IMR-90 (cell line): Measurements from ENCODE around the gene TAF4. TPM values are rescaled to one million over a fixed set of nuclear protein-coding genes. Genes with fewer than 3 reads are reported as not detected.

Experiments
- ATAC-seq: fragments of 200-7000 bp; cut with Tn5 transposase; 2 replicates; pipeline ENCODE4 v1.9.1; 2020; ENCODE audit warnings: low read depth, mild to moderate bottlenecking, moderate library complexity
- BruUV-seq: library from RNA; stranded (reverse); fragments of 400-500 nt; replicated peaks from 2 replicates; lab custom pipeline; 2021; lab: Mats Ljungman, UMichigan
- CTCF ChIA-PET: fragments of 300-600 bp; formaldehyde crosslinking; extraction: SDS; loops from one replicate; lab custom pipeline; 2021; ENCODE audit warnings: antibody characterized with exemption; lab: Yijun Ruan, JAX
- POLR2A ChIA-PET: fragments of 300-600 bp; sonication (Branson Sonifier 250); formaldehyde crosslinking; loops from one replicate; lab custom pipeline; 2022; ENCODE audit warnings: antibody characterized with exemption; ENCODE audit not compliant: unreplicated experiment; lab: Charles Lee
- DNase-seq: peaks from one replicate; pipeline ENCODE4 v3.0.0; 2013
- H2AFZ ChIP-seq: replicated peaks from 2 replicates; pipeline ENCODE3; 2013; ENCODE audit warnings: low read length, mild to moderate bottlenecking; ENCODE audit not compliant: poor library complexity
- H2AK5ac ChIP-seq: 2 replicates; pipeline ENCODE4 v1.6.1; 2013; ENCODE audit warnings: low read depth, low read length, inconsistent platforms
- H2AK9ac ChIP-seq: replicated peaks from 2 replicates; pipeline ENCODE3; 2013; ENCODE audit warnings: mild to moderate bottlenecking, low read depth, low read length, moderate library complexity; ENCODE audit not compliant: poor library complexity
- H2BK120ac ChIP-seq: 2 replicates; pipeline ENCODE4 v1.6.1; 2013; ENCODE audit warnings: low read depth, low read length, inconsistent platforms
- H2BK15ac ChIP-seq: 3 replicates; pipeline ENCODE4 v1.6.1; 2013; ENCODE audit warnings: low read depth, low read length, inconsistent platforms
- H2BK20ac ChIP-seq: 2 replicates; pipeline ENCODE4 v1.6.1; 2013; ENCODE audit warnings: low read depth, mild to moderate bottlenecking, inconsistent platforms, low read length, moderate library complexity
- H2BK5ac ChIP-seq: 2 replicates; pipeline ENCODE4 v1.6.1; 2013; ENCODE audit warnings: mild to moderate bottlenecking, low read depth, low read length, inconsistent platforms; ENCODE audit not compliant: poor library complexity, severe bottlenecking
- H3K14ac ChIP-seq: replicated peaks from 2 replicates; pipeline ENCODE4 v1.6.1; 2013; ENCODE audit warnings: low read depth, low read length, inconsistent platforms
- H3K18ac ChIP-seq: 2 replicates; pipeline ENCODE4 v1.6.1; 2013; ENCODE audit warnings: low read depth, low read length, control low read depth
- H3K23ac ChIP-seq: 2 replicates; pipeline ENCODE4 v1.6.1; 2013; ENCODE audit warnings: low read depth, low read length, inconsistent platforms
- H3K27ac ChIP-seq: 2 replicates; pipeline ENCODE4 v1.5.1; 2013; ENCODE audit warnings: mild to moderate bottlenecking, control low read depth, low read length; ENCODE audit not compliant: insufficient read depth
- H3K27me3 ChIP-seq: 2 replicates; pipeline ENCODE4 v1.6.1; 2013; ENCODE audit warnings: low read length; ENCODE audit not compliant: control insufficient read depth, insufficient read depth
- H3K36me3 ChIP-seq: 2 replicates; pipeline ENCODE4 v1.6.1; 2013; ENCODE audit warnings: low read length, mixed read lengths; ENCODE audit not compliant: control insufficient read depth, insufficient read depth
- H3K4ac ChIP-seq: 2 replicates; pipeline ENCODE4 v1.6.1; 2013; ENCODE audit warnings: low read depth, low read length, inconsistent platforms
- H3K4me1 ChIP-seq: 2 replicates; pipeline ENCODE4 v1.6.1; 2013; ENCODE audit warnings: low read length, mixed read lengths; ENCODE audit not compliant: control insufficient read depth, insufficient read depth
- H3K4me2 ChIP-seq: 2 replicates; pipeline ENCODE4 v1.6.1; 2013; ENCODE audit warnings: low read depth, mild to moderate bottlenecking, control low read depth, low read length, moderate library complexity
- H3K4me3 ChIP-seq: 2 replicates; pipeline ENCODE4 v1.5.1; 2013; ENCODE audit warnings: low read depth, mild to moderate bottlenecking, control low read depth, low read length, moderate library complexity; ENCODE audit not compliant: insufficient read depth
- H3K56ac ChIP-seq: 2 replicates; pipeline ENCODE4 v1.6.1; 2013; ENCODE audit warnings: low read length, inconsistent platforms; ENCODE audit not compliant: insufficient read depth; ENCODE audit errors: extremely low read depth
- H3K79me1 ChIP-seq, 2 experiments: 2 replicates each; pipeline ENCODE4 v1.6.1; 2013; ENCODE audit warnings: low read length in 2 of 2, inconsistent platforms in 1 of 2, low read depth in 1 of 2
- H3K9ac ChIP-seq: 2 replicates; pipeline ENCODE4 v1.6.1; 2013; ENCODE audit warnings: low read depth, low read length, control low read depth
- H3K9me1 ChIP-seq: 2 replicates; pipeline ENCODE4 v1.6.1; 2013; ENCODE audit warnings: low read length, inconsistent platforms; ENCODE audit not compliant: insufficient read depth
- H3K9me3 ChIP-seq: 2 replicates; pipeline ENCODE4 v1.6.1; 2013; ENCODE audit warnings: low read length; ENCODE audit not compliant: control insufficient read depth, insufficient read depth
- H4K20me1 ChIP-seq: 2 replicates; pipeline ENCODE4 v1.6.1; 2013; ENCODE audit warnings: low read length, inconsistent platforms; ENCODE audit not compliant: insufficient read depth
- H4K5ac ChIP-seq: 2 replicates; pipeline ENCODE4 v1.6.1; 2013; ENCODE audit warnings: mild to moderate bottlenecking, low read depth, low read length, control low read depth
- H4K8ac ChIP-seq, 2 experiments: 2 replicates each; pipeline ENCODE4 v1.6.1; 2013; ENCODE audit warnings: low read depth in 2 of 2, low read length in 2 of 2, control low read depth in 1 of 2, inconsistent platforms in 1 of 2
- H4K91ac ChIP-seq: 2 replicates; pipeline ENCODE4 v1.6.1; 2013; ENCODE audit warnings: low read depth, low read length, inconsistent platforms; ENCODE audit not compliant: insufficient read depth
- BHLHE40 ChIP-seq: fragments of 150-350 bp; IDR thresholded peaks from 2 replicates; pipeline ENCODE4 v1.6.1; 2016; ENCODE audit warnings: mild to moderate bottlenecking, low read depth, low read length
- CEBPB ChIP-seq: IDR thresholded peaks from 2 replicates; pipeline ENCODE4 v1.6.1; 2012; ENCODE audit warnings: low read depth, low read length, improper control_type of control experiment
- CHD1 ChIP-seq: IDR thresholded peaks from 2 replicates; pipeline ENCODE4 v1.6.1; 2012; ENCODE audit warnings: low read depth, low read length, improper control_type of control experiment
- CTCF ChIP-seq: conservative IDR thresholded peaks from 2 replicates; pipeline ENCODE4 v1.5.1; 2012; ENCODE audit warnings: mild to moderate bottlenecking, low read depth, low read length, improper control_type of control experiment
- ELK1 ChIP-seq: fragments of 150-350 bp; IDR thresholded peaks from 2 replicates; pipeline ENCODE4 v1.6.1; 2016; ENCODE audit warnings: low read depth, mild to moderate bottlenecking, low read length, moderate library complexity, borderline replicate concordance
- FOS ChIP-seq: fragments of 150-350 bp; IDR thresholded peaks from 2 replicates; pipeline ENCODE4 v1.6.1; 2016; ENCODE audit warnings: low read depth, low read length
- MAFK ChIP-seq: IDR thresholded peaks from 2 replicates; pipeline ENCODE4 v1.6.1; 2012; ENCODE audit warnings: low read depth, low read length, improper control_type of control experiment
- MAZ ChIP-seq: IDR thresholded peaks from 2 replicates; pipeline ENCODE4 v1.6.1; 2012; ENCODE audit warnings: low read depth, mild to moderate bottlenecking, low read length, improper control_type of control experiment, moderate library complexity, borderline replicate concordance
- MXI1 ChIP-seq: IDR thresholded peaks from 2 replicates; pipeline ENCODE4 v1.6.1; 2012; ENCODE audit warnings: low read depth, mild to moderate bottlenecking, low read length, moderate library complexity, borderline replicate concordance
- NFE2L2 ChIP-seq: fragments of 150-350 bp; IDR thresholded peaks from 2 replicates; pipeline ENCODE4 v1.6.1; 2016; ENCODE audit warnings: low read depth, mild to moderate bottlenecking, low read length
- POLR2A ChIP-seq: IDR thresholded peaks from 2 replicates; pipeline ENCODE4 v1.6.1; 2012; ENCODE audit warnings: mild to moderate bottlenecking, low read depth, low read length
- RAD21 ChIP-seq: IDR thresholded peaks from 2 replicates; pipeline ENCODE4 v1.6.1; 2012; ENCODE audit warnings: low read length, improper control_type of control experiment
- RFX5 ChIP-seq: IDR thresholded peaks from 2 replicates; pipeline ENCODE4 v1.8.0; 2012; ENCODE audit warnings: low read depth, mild to moderate bottlenecking, low read length, moderate library complexity
- SMC3 ChIP-seq: fragments of 150-350 bp; IDR thresholded peaks from 2 replicates; pipeline ENCODE4 v1.6.1; 2016; ENCODE audit warnings: low read depth, mild to moderate bottlenecking, antibody characterized with exemption, low read length, moderate library complexity
- USF2 ChIP-seq: fragments of 150-350 bp; IDR thresholded peaks from 2 replicates; pipeline ENCODE4 v1.6.1; 2017; ENCODE audit warnings: mild to moderate bottlenecking, antibody characterized with exemption, low read length, low read depth
- WGBS, 2 experiments: methylation state at CpG; one replicate each; pipeline versions ENCODE4 v1.1.5 to v1.1.7; 2013; ENCODE audit warnings: missing lambda C conversion rate in 2 of 2; ENCODE audit not compliant: insufficient read length in 1 of 2; ENCODE audit errors: extremely low coverage in 2 of 2; 5-methylcytosine and 5-hydroxymethylcytosine counted together
- dilution Hi-C: fragments of 300-500 bp; cut with HindIII; formaldehyde crosslinking; loops from one replicate; pipeline ENCODE4 v1.14.3; 2018; ENCODE audit warnings: low sequenced_read_pairs; ENCODE audit not compliant: unreplicated experiment
- in situ Hi-C: fragments of 300-500 bp; cut with MboI; formaldehyde crosslinking; loops from 3 replicates; pipeline ENCODE4 v1.14.3; 2019; ENCODE audit warnings: low sequenced_read_pairs, inconsistent platforms, mixed read lengths
- intact Hi-C: fragments of 100-400 bp; cut with micrococcal nuclease; formaldehyde crosslinking; loops from 2 replicates; pipeline ENCODE4 v1.10.0; 2022
- polyA plus RNA-seq, 3 experiments: library from polyadenylated mRNA; depleted of rRNA; stranded (reverse); fragments of >200 nt; gene quantifications; 2 replicates each; pipeline ENCODE4 v1.2.3, GENCODE V29; 2012; ENCODE audit warnings: low replicate concordance in 1 of 3
- total RNA-seq: library from RNA; depleted of rRNA; stranded (reverse); fragments of >200 nt; gene quantifications from 2 replicates; pipeline ENCODE4 v1.2.3, GENCODE V29; 2012

The TAF4 gene
- total and polyA plus RNA-seq, 2 of the 4 experiments (the other 2 are of a cell fraction): 1.4 to 5.1 TPM

GRCh38 chr20:62042025-62042820 lies 23.5 kb downstream of the TAF4 start:
- no peaks in the 10 kb centered on the region for H3K9me3 ChIP-seq
- no peak overlapping the region for H4K5ac ChIP-seq
- no peak overlapping the region for H2AK5ac ChIP-seq
- no peak overlapping the region for H3K27ac ChIP-seq
- no peak overlapping the region for H3K56ac ChIP-seq
- no peak overlapping the region for H2BK120ac ChIP-seq
- H3K9me1 ChIP-seq: peaks cover 18% of the 10 kb centered on the region
- ChIA-PET POLR2A (no interaction called here), CTCF (no interaction called here)
- H2AFZ ChIP-seq: no peak overlapping the region
- no peaks in the 10 kb centered on the region for H3K36me3 ChIP-seq
- H3K18ac ChIP-seq: no peak overlapping the region
- WGBS, 2 experiments: 93% methylated on average over 5 of the region's 22 CpGs; no CpG with 5 or more reads in 1 of the 2 experiments
- no peak overlapping the region for H3K4ac ChIP-seq
- peaks cover 48 to 81% of the 10 kb centered on the region in 2 experiments for H3K79me1 ChIP-seq
- in situ Hi-C loops (no loop called here), intact Hi-C loops (no loop called here), dilution Hi-C loops (no loop called here)
- BruUV-seq: no TSS peak
- H2BK20ac ChIP-seq: no peak overlapping the region
- H3K4me1 ChIP-seq: peaks cover 10% of the 10 kb centered on the region; the same call in 1 of the 2 replicates
- no peak overlapping the region for H4K8ac ChIP-seq
- H3K14ac ChIP-seq: no peak overlapping the region
- H2AK9ac ChIP-seq: no peak overlapping the region
- H3K9ac ChIP-seq: no peak overlapping the region
- H3K4me3 ChIP-seq: no peak overlapping the region
- H3K4me2 ChIP-seq: no peak overlapping the region
- no peak overlapping the region for H3K23ac ChIP-seq
- no peak overlapping the region for H2BK15ac ChIP-seq
- ATAC-seq (no peak), DNase-seq (no peak)
- peaks cover 63% of the 10 kb centered on the region for H4K20me1 ChIP-seq
- H4K91ac ChIP-seq: no peak overlapping the region
- no peaks in the 10 kb centered on the region for H3K27me3 ChIP-seq
- no peak overlapping the region for H2BK5ac ChIP-seq
- no peak for TF ChIP-seq POLR2A
- TF ChIP-seq FOS: no peak
- no peak for TF ChIP-seq CTCF
- no peak for TF ChIP-seq MAZ
- TF ChIP-seq CHD1: no peak
- no peak for TF ChIP-seq MAFK
- TF ChIP-seq ELK1: no peak
- TF ChIP-seq USF2: no peak
- no peak for TF ChIP-seq CEBPB
- TF ChIP-seq SMC3: no peak
- TF ChIP-seq RAD21: no peak
- no peak for TF ChIP-seq BHLHE40
- no peak for TF ChIP-seq MXI1
- TF ChIP-seq RFX5: no peak
- no peak for TF ChIP-seq NFE2L2
